Prostate gland (tissue), 2 donors: ENCODE data around the gene QPCT.

Source experiments
- CTCF ChIP-seq, 4 experiments: fragments of 200-600 bp in 2 of 4; fragments of 450-650 bp in 2 of 4; sonication (generic) in 2 of 4; IDR thresholded peaks; 1 replicate in 3 of 4; 2 replicates in 1 of 4; pipeline ENCODE4 v1.5.1; 2016 to 2019; ENCODE audit warnings: antibody characterized with exemption in 4 of 4, mild to moderate bottlenecking in 2 of 4, moderate library complexity in 2 of 4
- POLR2A ChIP-seq: fragments of 450-650 bp; IDR thresholded peaks from one replicate; pipeline ENCODE4 v1.6.1; 2016; ENCODE audit warnings: antibody characterized with exemption, mild to moderate bottlenecking
- POLR2AphosphoS5 ChIP-seq: sonication (generic); formaldehyde crosslinking; IDR thresholded peaks from one replicate; pipeline ENCODE4 v1.6.1; 2017; ENCODE audit warnings: antibody characterized with exemption

GRCh38 chr2:37323781-37324535, 20.5 kb upstream of the QPCT start:
- TF ChIP-seq CTCF (IDR thresholded peaks at IDR 0.05): no peak
- peak; percentile 19 for TF ChIP-seq POLR2A
- TF ChIP-seq POLR2AphosphoS5: peak; percentile 42
